ENCODE data around the gene HSF5.

The HSF5 gene

GRCh38 chr17:58470356-58470755, 17.9 kb downstream of the HSF5 start:
- H3K36me3 ChIP-seq (ENCODE audit: insufficient read depth, low read length) = no peaks in the 10 kb centered on the region
- H3K9ac ChIP-seq (ENCODE audit: low read depth, low read length) = no peak overlapping the region
- peaks cover 22% of the 10 kb centered on the region for H3K27me3 ChIP-seq (ENCODE audit: control insufficient read depth, insufficient read depth, low read length)
- H3K4me2 ChIP-seq (ENCODE audit: low read length) = no peak overlapping the region
- no peaks in the 10 kb centered on the region for H3K4me1 ChIP-seq (ENCODE audit: control insufficient read depth, insufficient read depth, low read length)
- no peaks in the 10 kb centered on the region for H3K9me3 ChIP-seq (replicated peaks; ENCODE audit: low read length)
- no peak overlapping the region for H3K4me3 ChIP-seq (ENCODE audit: low read length)

GRCh38 chr17:58468944-58469343, 19.3 kb downstream of the HSF5 start:
- H3K4me3 ChIP-seq (ENCODE audit: low read length) = no peak overlapping the region
- no peaks in the 10 kb centered on the region for H3K36me3 ChIP-seq (ENCODE audit: insufficient read depth, low read length)
- peaks cover 26% of the 10 kb centered on the region for H3K27me3 ChIP-seq (ENCODE audit: control insufficient read depth, insufficient read depth, low read length)
- no peaks in the 10 kb centered on the region for H3K4me1 ChIP-seq (ENCODE audit: control insufficient read depth, insufficient read depth, low read length)
- H3K9ac ChIP-seq (ENCODE audit: low read depth, low read length) = no peak overlapping the region
- no peaks in the 10 kb centered on the region for H3K9me3 ChIP-seq (replicated peaks; ENCODE audit: low read length)
- H3K4me2 ChIP-seq (ENCODE audit: low read length) = no peak overlapping the region

- H3K27me3 ChIP-seq (ENCODE audit: control insufficient read depth, insufficient read depth, low read length) = no peaks in the 10 kb centered on the region
- H3K9me3 ChIP-seq (replicated peaks; ENCODE audit: low read length) = no peaks in the 10 kb centered on the region
- H3K4me1 ChIP-seq (ENCODE audit: control insufficient read depth, insufficient read depth, low read length) = no peaks in the 10 kb centered on the region
- no peak overlapping the region for H3K4me3 ChIP-seq (ENCODE audit: low read length)
- no peak overlapping the region for H3K4me2 ChIP-seq (ENCODE audit: low read length)
- H3K9ac ChIP-seq (ENCODE audit: low read depth, low read length) = no peak overlapping the region
- no peaks in the 10 kb centered on the region for H3K36me3 ChIP-seq (ENCODE audit: insufficient read depth, low read length)
Observed at GRCh38 chr17:58455491-58455890, 32.7 kb downstream of the HSF5 start.

- no peak overlapping the region for H3K4me2 ChIP-seq (ENCODE audit: low read length)
- H3K4me3 ChIP-seq (ENCODE audit: low read length) = no peak overlapping the region
- H3K36me3 ChIP-seq (ENCODE audit: insufficient read depth, low read length) = no peaks in the 10 kb centered on the region
- H3K9me3 ChIP-seq (replicated peaks; ENCODE audit: low read length) = no peaks in the 10 kb centered on the region
- no peaks in the 10 kb centered on the region for H3K27me3 ChIP-seq (ENCODE audit: control insufficient read depth, insufficient read depth, low read length)
- no peaks in the 10 kb centered on the region for H3K4me1 ChIP-seq (ENCODE audit: control insufficient read depth, insufficient read depth, low read length)
- H3K9ac ChIP-seq (ENCODE audit: low read depth, low read length) = no peak overlapping the region
Observed at GRCh38 chr17:58452738-58453137, 35.5 kb downstream of the HSF5 start.

- Histone ChIP-seq H3K9me3 (replicated peaks; ENCODE audit: low read length) (no peaks in the 10 kb centered on the region), H3K27me3 (ENCODE audit: control insufficient read depth, insufficient read depth, low read length) (peaks cover 15% of the 10 kb centered on the region), H3K4me2 (ENCODE audit: low read length) (no peak overlapping the region), H3K36me3 (ENCODE audit: insufficient read depth, low read length) (no peaks in the 10 kb centered on the region), H3K4me1 (ENCODE audit: control insufficient read depth, insufficient read depth, low read length) (no peaks in the 10 kb centered on the region), H3K9ac (ENCODE audit: low read depth, low read length) (no peak overlapping the region), H3K4me3 (ENCODE audit: low read length) (no peak overlapping the region)
Observed at GRCh38 chr17:58447039-58447975, 40.9 kb downstream of the HSF5 start.

GRCh38 chr17:58446086-58446485, 42.1 kb downstream of the HSF5 start:
- Histone ChIP-seq H3K36me3 (ENCODE audit: insufficient read depth, low read length) (no peaks in the 10 kb centered on the region), H3K4me1 (ENCODE audit: control insufficient read depth, insufficient read depth, low read length) (no peaks in the 10 kb centered on the region), H3K4me2 (ENCODE audit: low read length) (no peak overlapping the region), H3K27me3 (ENCODE audit: control insufficient read depth, insufficient read depth, low read length) (peaks cover 25% of the 10 kb centered on the region), H3K4me3 (ENCODE audit: low read length) (no peak overlapping the region), H3K9me3 (replicated peaks; ENCODE audit: low read length) (no peaks in the 10 kb centered on the region), H3K9ac (ENCODE audit: low read depth, low read length) (no peak overlapping the region)

GRCh38 chr17:58436805-58437239, 51.4 kb downstream of the HSF5 start:
- Histone ChIP-seq H3K4me2 (ENCODE audit: low read length) (no peak overlapping the region), H3K9ac (ENCODE audit: low read depth, low read length) (no peak overlapping the region), H3K27me3 (ENCODE audit: control insufficient read depth, insufficient read depth, low read length) (peaks cover 38% of the 10 kb centered on the region), H3K4me3 (ENCODE audit: low read length) (no peak overlapping the region), H3K36me3 (ENCODE audit: insufficient read depth, low read length) (no peaks in the 10 kb centered on the region), H3K4me1 (ENCODE audit: control insufficient read depth, insufficient read depth, low read length) (no peaks in the 10 kb centered on the region), H3K9me3 (replicated peaks; ENCODE audit: low read length) (no peaks in the 10 kb centered on the region)

- Histone ChIP-seq H3K4me1 (ENCODE audit: control insufficient read depth, insufficient read depth, low read length) (no peaks in the 10 kb centered on the region), H3K27me3 (ENCODE audit: control insufficient read depth, insufficient read depth, low read length) (peaks cover 32% of the 10 kb centered on the region), H3K9ac (ENCODE audit: low read depth, low read length) (no peak overlapping the region), H3K4me2 (ENCODE audit: low read length) (no peak overlapping the region), H3K36me3 (ENCODE audit: insufficient read depth, low read length) (no peaks in the 10 kb centered on the region), H3K4me3 (ENCODE audit: low read length) (no peak overlapping the region), H3K9me3 (replicated peaks; ENCODE audit: low read length) (no peaks in the 10 kb centered on the region)
Observed at GRCh38 chr17:58436245-58436644, 52.0 kb downstream of the HSF5 start.

- H3K27me3 ChIP-seq (ENCODE audit: control insufficient read depth, insufficient read depth, low read length) = peaks cover 14% of the 10 kb centered on the region
- H3K4me2 ChIP-seq (ENCODE audit: low read length) = no peak overlapping the region
- H3K9me3 ChIP-seq (replicated peaks; ENCODE audit: low read length) = no peaks in the 10 kb centered on the region
- H3K4me1 ChIP-seq (ENCODE audit: control insufficient read depth, insufficient read depth, low read length) = no peaks in the 10 kb centered on the region
- no peak overlapping the region for H3K4me3 ChIP-seq (ENCODE audit: low read length)
- no peaks in the 10 kb centered on the region for H3K36me3 ChIP-seq (ENCODE audit: insufficient read depth, low read length)
- no peak overlapping the region for H3K9ac ChIP-seq (ENCODE audit: low read depth, low read length)
Observed at GRCh38 chr17:58432806-58433573, 55.2 kb downstream of the HSF5 start.

- Histone ChIP-seq H3K4me1 (ENCODE audit: control insufficient read depth, insufficient read depth, low read length) (no peaks in the 10 kb centered on the region), H3K4me3 (ENCODE audit: low read length) (no peak overlapping the region), H3K9ac (ENCODE audit: low read depth, low read length) (no peak overlapping the region), H3K36me3 (ENCODE audit: insufficient read depth, low read length) (no peaks in the 10 kb centered on the region), H3K9me3 (replicated peaks; ENCODE audit: low read length) (no peaks in the 10 kb centered on the region), H3K27me3 (ENCODE audit: control insufficient read depth, insufficient read depth, low read length) (peaks cover 8% of the 10 kb centered on the region), H3K4me2 (ENCODE audit: low read length) (no peak overlapping the region)
Observed at GRCh38 chr17:58427807-58428206, 60.4 kb downstream of the HSF5 start.

GRCh38 chr17:58421711-58422110, 66.5 kb downstream of the HSF5 start:
- Histone ChIP-seq H3K4me1 (ENCODE audit: control insufficient read depth, insufficient read depth, low read length) (no peaks in the 10 kb centered on the region), H3K36me3 (ENCODE audit: insufficient read depth, low read length) (no peaks in the 10 kb centered on the region), H3K9ac (ENCODE audit: low read depth, low read length) (no peak overlapping the region), H3K4me2 (ENCODE audit: low read length) (no peak overlapping the region), H3K9me3 (replicated peaks; ENCODE audit: low read length) (no peaks in the 10 kb centered on the region), H3K4me3 (ENCODE audit: low read length) (no peak overlapping the region), H3K27me3 (ENCODE audit: control insufficient read depth, insufficient read depth, low read length) (peaks cover 36% of the 10 kb centered on the region)

All from skeletal muscle satellite cell (primary cell).